ENCODE data around the gene RBL1. TPM values are rescaled to one million over a fixed set of nuclear protein-coding genes. Genes with fewer than 3 reads are reported as not detected.
"Not testable (repeated sequence)": the region's sequence is repeated elsewhere in the genome, so short reads cannot be mapped to it uniquely, and the experiment has no call there.

Gene RBL1
- total and polyA plus RNA-seq, 7 donors, result 0.82 to 10.7 (median 4.0) TPM

GRCh38 chr20:37133952-37134351 is 38.2 kb upstream of the RBL1 start:
- no peaks in the 10 kb centered on the region for H3K27me3 ChIP-seq (ENCODE audit: insufficient read depth in 3 of 3, low read length in 2 of 3)
- peaks cover 0 to 5% of the 10 kb centered on the region in 2 donors for H3K36me3 ChIP-seq (ENCODE audit: insufficient read depth in 1 of 2, low read depth in 1 of 2)
- H3K9me3 ChIP-seq, result no peaks in the 10 kb centered on the region
- TF ChIP-seq CTCF (IDR thresholded peaks at IDR 0.05), result no peak
- DNase-seq (no peak), ATAC-seq (no peak)
- H3K27ac ChIP-seq, result no peak overlapping the region
- H3K4me1 ChIP-seq, result no peaks in the 10 kb centered on the region
- intact Hi-C loops (cut with DNase I), result no loop called here
- 56 to 73% (median 70%) methylated on average over 2 of the region's 2 CpGs for WGBS, 3 donors
- H3K4me3 ChIP-seq, result no peak overlapping the region

- intact Hi-C loops (cut with DNase I), result no loop called here
- DNase-seq (no peak), ATAC-seq (no peak)
- no peak overlapping the region for H3K4me3 ChIP-seq
- no peaks in the 10 kb centered on the region for H3K36me3 ChIP-seq (ENCODE audit: insufficient read depth in 1 of 2, low read depth in 1 of 2)
- H3K4me1 ChIP-seq, result no peaks in the 10 kb centered on the region
- 69 to 73% (median 71%) methylated on average over 3 of the region's 3 CpGs for WGBS, 3 donors
- no peaks in the 10 kb centered on the region for H3K27me3 ChIP-seq (ENCODE audit: insufficient read depth in 3 of 3, low read length in 2 of 3)
- no peak overlapping the region for H3K27ac ChIP-seq
- H3K9me3 ChIP-seq, result no peaks in the 10 kb centered on the region
- TF ChIP-seq CTCF (IDR thresholded peaks at IDR 0.05), result no peak
Observed at GRCh38 chr20:37131486-37131885, 35.7 kb upstream of the RBL1 start.

GRCh38 chr20:37128803-37129202 is 33.0 kb upstream of the RBL1 start:
- H3K4me3 ChIP-seq, result no peak overlapping the region
- TF ChIP-seq CTCF (IDR thresholded peaks at IDR 0.05), result no peak
- ATAC-seq (no peak), DNase-seq (no peak)
- H3K27ac ChIP-seq, result no peak overlapping the region
- H3K9me3 ChIP-seq, result no peaks in the 10 kb centered on the region
- intact Hi-C loops (cut with DNase I), result no loop called here
- no peaks in the 10 kb centered on the region for H3K4me1 ChIP-seq
- H3K36me3 ChIP-seq (ENCODE audit: insufficient read depth in 1 of 2, low read depth in 1 of 2), result no peaks in the 10 kb centered on the region
- H3K27me3 ChIP-seq (ENCODE audit: insufficient read depth in 3 of 3, low read length in 2 of 3), result no peaks in the 10 kb centered on the region
- WGBS, 3 donors, result 79 to 81% (median 80%) methylated on average over 3 of the region's 3 CpGs

GRCh38 chr20:37126290-37126689 is 30.5 kb upstream of the RBL1 start:
- 93 to 99% (median 96%) methylated on average over 9 to 26 of the region's 30 CpGs for WGBS, 3 donors
- ATAC-seq; H3K4me3 ChIP-seq; H3K4me1 ChIP-seq; intact Hi-C loops (cut with DNase I); H3K9me3 ChIP-seq; H3K27me3 ChIP-seq (ENCODE audit: insufficient read depth in 3 of 3, low read length in 2 of 3); DNase-seq; H3K27ac ChIP-seq; H3K36me3 ChIP-seq (ENCODE audit: insufficient read depth in 1 of 2, low read depth in 1 of 2): not testable (repeated sequence)

- H3K36me3 ChIP-seq (ENCODE audit: insufficient read depth in 1 of 2, low read depth in 1 of 2), result peaks cover 0 to 11% of the 10 kb centered on the region in 2 donors
- DNase-seq, result no peak
- H3K9me3 ChIP-seq, result no peaks in the 10 kb centered on the region
- no peaks in the 10 kb centered on the region for H3K4me1 ChIP-seq
- 77 to 82% (median 81%) methylated on average over 6 of the region's 6 CpGs for WGBS, 3 donors
- no peak overlapping the region for H3K27ac ChIP-seq
- intact Hi-C loops (cut with DNase I), result no loop called here
- H3K27me3 ChIP-seq (ENCODE audit: insufficient read depth in 3 of 3, low read length in 2 of 3), result no peaks in the 10 kb centered on the region
- no peak overlapping the region for H3K4me3 ChIP-seq
- no peak for TF ChIP-seq CTCF (IDR thresholded peaks at IDR 0.05)
- peak in 1 of 4 donors; percentile 40 for ATAC-seq
Observed at GRCh38 chr20:37123441-37123840, 27.6 kb upstream of the RBL1 start.

All from psoas muscle (tissue), 8 donors.